DMS79 treated with DMSO at 0.1 percent for 48 hours (cell line): Measurements from ENCODE around the gene ZFAND6.
"Not testable (repeated sequence)": the region's sequence is repeated elsewhere in the genome, so short reads cannot be mapped to it uniquely, and the experiment has no call there.

Experiments
- DNase-seq: peaks from one replicate; lab custom pipeline; 2025; lab: John Stamatoyannopoulos, UW

ZFAND6 gene

GRCh38 chr15:80099241-80099640 lies 39.8 kb downstream of the ZFAND6 start:
- DNase-seq: no peak

- DNase-seq: not testable (repeated sequence)
These were observed 40.2 kb downstream of the ZFAND6 start for GRCh38 chr15:80099662-80100061.

DNA sequence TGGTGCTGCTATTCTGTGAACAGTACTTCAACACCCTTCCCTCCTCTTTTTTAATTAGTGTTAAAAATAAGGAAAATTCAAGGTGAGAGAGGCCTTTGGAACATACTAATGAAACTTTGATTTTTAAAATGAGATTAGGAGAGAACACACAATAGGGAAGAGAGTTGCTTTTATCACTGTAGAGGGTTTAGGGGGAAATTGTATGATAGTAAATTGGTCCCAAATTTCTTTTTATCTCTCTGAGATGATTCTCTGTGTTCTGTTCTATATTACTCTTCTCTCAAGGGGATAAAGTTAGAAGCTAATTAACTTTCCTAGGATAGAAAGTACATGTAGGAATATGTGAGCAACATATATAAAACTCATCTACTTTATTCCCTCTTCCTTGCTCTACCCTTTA lies 40.8 kb downstream of the ZFAND6 start:
- no peak for DNase-seq

GRCh38 chr15:80105193-80105592 lies 45.7 kb downstream of the ZFAND6 start:
- DNase-seq: no peak

DNA sequence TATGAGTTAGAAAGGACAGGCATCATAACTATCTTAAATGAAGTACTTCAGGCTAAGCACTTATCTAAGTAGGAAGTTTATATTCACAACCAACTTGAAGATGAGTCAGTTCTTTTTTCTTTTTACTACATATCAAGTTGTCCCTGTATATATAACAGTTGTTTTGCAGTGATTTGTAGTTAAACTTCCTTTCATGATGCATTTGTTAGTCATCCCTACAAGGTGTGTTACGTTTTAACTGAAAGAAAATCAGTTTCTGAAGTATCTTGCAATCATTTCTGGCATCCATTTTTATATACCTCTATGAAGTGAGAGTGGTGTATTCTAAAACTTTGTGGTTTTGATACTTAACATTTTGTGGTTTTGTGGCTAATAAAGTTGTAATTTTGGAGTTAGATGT lies 46.1 kb downstream of the ZFAND6 start:
- no peak for DNase-seq

GRCh38 chr15:80106051-80106450 lies 46.6 kb downstream of the ZFAND6 start:
- no peak for DNase-seq

DNA sequence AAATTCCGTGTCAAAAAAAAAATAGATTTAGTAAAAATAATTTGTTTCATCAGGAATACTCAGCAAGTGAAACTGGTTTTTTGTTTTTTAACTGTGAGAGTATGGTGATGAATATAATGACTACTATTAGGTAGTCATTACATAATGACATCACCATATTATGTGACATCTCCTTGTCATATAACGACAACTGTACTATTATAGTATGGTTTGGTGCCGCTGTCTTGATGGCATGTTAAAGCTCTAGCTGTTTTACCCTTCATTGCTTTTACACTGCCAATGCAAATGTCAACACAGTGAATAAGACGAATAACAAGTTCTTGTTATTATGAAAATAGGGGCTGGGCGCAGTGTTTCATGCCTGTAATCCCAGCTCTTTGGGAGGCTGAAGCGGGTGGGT lies 47.7 kb downstream of the ZFAND6 start:
- no peak for DNase-seq

GRCh38 chr15:80107774-80108173 lies 48.3 kb downstream of the ZFAND6 start:
- peak; percentile 8 for DNase-seq

DNA sequence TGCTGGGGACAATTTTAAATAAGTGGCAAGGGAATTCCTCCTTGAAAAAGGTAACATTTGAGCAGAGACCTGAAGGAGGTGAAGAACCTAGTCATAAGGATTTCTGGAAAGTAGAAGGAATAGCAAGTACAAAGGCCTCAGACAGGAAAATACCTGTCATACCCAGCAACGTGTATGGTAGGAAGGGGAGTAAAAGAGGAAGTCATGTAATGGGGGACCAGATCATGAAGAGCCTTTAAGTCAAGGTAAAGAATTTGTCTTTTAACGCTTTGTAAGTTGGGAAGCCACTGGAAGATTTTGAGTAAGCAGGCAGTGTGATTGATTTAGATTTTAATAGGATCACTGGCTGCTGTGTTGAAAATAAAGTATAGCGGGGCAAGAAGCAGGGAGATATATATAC lies 49.9 kb downstream of the ZFAND6 start:
- DNase-seq: no peak

- DNase-seq: no peak
These were observed 51.4 kb downstream of the ZFAND6 start for GRCh38 chr15:80110920-80111319.

- DNase-seq: no peak
These were observed 54.6 kb downstream of the ZFAND6 start for GRCh38 chr15:80114114-80114513.

DNA sequence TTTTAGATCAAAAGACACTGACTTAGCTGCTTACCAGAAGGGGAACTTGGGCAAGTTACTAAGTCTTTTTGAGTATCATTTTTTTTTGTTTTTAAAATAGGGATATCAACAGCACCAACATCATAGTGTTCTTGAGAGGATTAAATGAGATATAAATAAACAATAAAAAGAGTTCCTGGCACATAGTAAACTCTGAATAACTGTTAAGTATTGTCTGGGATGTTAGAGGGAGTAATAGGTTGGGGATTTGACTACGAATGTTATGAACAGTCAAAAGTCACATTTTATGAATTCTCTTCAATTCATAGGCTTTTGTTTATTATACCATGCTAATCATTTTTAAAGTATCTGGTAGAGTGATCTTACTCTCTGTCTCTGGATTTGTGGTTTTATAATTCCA lies 55.5 kb downstream of the ZFAND6 start:
- DNase-seq: no peak

DNA sequence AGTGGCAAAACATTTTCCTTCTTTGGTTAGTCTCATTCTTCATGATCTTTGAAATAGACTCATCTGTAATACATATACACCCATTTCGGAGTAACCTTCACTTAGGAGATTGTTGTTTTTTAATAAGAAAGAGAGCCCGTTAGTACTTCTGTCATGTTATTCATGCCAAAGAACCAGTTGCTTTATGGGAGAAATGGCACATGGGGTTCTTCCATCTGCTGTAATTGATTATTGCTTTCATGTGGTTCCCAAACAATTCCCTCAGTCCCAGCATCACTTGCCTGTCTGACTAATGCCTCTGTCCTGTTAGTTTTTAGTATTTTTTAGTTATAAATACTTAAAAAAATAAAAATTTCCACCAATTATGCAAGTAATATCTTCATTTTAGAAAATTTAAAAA lies 59.5 kb downstream of the ZFAND6 start:
- no peak for DNase-seq

DNA sequence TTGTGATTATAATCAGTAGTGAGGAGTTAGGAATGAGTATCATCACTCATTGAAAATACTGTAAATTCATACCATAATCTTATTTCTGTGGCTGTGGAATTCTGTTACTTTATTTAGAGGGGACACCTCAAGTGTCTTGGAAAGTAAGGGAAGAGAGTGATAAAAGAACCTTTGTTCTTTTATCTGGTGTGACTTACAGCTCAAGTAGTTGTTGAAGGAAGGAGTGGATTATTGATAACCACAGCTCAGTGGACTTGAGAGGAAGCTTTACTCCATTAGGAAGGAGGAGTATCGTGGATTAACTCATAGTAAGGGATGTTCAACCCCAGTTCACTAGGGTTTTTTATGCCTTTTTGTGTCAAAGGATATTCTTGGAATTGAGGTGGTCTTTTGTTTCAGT lies 61.2 kb downstream of the ZFAND6 start:
- DNase-seq: no peak

DNA sequence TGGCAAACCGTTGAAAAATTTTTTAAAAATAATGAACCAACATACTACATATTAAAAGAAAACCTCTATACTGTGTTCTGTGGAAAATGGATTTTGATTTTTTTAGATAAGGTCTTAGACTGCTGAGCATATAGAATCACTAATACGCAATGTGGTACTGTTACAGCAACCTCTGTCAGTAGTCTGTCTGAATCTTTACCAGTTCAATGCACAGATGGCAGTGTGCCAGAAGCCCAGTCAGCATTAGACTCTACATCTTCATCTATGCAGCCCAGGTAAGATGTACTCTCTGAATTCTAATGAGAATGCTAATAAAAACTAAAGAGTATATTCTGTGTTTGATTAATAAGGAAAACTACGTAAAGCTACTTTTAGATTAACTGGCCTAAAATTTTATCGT lies 62.1 kb downstream of the ZFAND6 start:
- DNase-seq: no peak

DNA sequence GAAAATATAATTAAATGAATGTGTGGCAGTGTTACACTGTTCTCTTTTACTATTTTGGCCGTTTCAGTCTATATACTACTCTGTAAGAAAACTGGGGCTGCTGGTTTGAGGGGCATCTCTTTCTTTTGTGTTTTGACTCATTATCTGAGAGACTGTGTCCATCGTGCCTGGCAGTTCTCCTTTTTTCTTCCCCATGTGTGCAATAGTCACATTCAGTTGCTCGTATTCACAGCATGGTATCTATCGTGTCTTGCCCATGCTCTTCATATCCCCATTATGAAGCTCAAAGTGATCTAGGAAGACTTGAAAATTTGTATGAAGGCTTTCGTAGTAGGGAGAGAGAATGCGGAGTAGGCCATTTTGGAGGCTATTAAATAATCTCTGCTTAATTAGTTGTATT lies 63.6 kb downstream of the ZFAND6 start:
- no peak for DNase-seq

DNA sequence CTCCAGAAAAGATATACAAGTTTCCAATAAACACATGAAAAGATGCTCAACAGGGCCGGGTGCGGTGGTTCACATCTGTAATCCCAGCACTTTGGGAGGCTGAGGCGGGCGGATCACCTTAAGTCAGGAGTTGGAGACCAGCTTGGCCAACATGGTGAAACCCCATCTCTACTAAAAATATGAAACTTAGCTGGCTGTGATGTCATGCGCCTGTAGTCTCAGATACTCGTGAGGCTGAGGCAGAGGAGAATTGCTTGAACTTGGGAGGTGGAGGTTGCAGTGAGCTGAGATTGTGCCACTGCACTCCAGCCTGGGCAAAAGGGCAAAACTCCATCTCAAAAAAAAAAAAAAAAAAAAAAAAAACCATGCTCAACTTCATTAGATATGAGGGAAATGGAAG lies 67.8 kb downstream of the ZFAND6 start:
- not testable (repeated sequence) for DNase-seq

DNA sequence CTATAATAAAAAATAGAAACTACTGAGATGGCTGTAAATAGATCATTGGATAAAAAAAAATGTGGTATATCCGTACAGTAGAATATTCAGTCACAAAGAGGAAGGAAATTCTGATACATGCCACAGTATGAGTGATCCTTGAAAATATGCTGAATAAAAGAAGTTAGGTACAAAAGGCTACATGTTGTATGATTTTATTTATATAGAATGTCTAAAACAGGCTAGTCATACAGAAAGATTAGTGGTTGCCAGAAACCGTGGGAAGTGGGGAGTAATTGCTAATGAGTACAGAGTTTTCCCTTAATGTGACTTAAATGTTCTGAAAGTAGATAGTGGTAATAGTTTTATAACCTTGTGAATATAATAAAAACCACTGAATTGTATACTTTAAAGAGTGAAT lies 68.4 kb downstream of the ZFAND6 start:
- DNase-seq: no peak

GRCh38 chr15:80132382-80132781 lies 72.9 kb downstream of the ZFAND6 start:
- DNase-seq: no peak

GRCh38 chr15:80136854-80137253 lies 77.4 kb downstream of the ZFAND6 start:
- DNase-seq: no peak

GRCh38 chr15:80138961-80139360 lies 79.5 kb downstream of the ZFAND6 start:
- no peak for DNase-seq

DNA sequence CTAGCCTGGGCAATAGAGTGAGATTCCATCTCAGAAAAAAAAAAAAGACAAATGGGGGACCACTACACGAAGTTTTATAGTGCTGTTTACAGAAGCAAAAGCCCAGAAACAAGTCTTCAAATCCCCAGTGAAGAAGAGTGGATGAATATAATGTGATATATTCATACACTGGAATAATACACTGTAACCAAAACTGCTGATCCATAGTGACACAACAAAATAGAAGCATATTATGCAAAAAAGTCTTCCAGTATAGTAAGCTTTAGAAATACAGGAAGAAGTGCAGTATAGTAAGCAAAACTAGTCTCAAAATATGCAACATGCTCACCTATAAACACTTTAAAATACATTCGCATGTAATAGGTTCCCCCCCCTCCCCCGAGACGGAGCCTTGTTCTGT lies 81.4 kb downstream of the ZFAND6 start:
- no peak for DNase-seq

GRCh38 chr15:80141916-80142598 lies 82.6 kb downstream of the ZFAND6 start:
- DNase-seq: no peak

- DNase-seq: no peak
These were observed 83.2 kb downstream of the ZFAND6 start for GRCh38 chr15:80142646-80143045.

- peak; percentile 2 for DNase-seq
These were observed 91.7 kb downstream of the ZFAND6 start for GRCh38 chr15:80151148-80151547.
